ENCODE measurements around the gene MRPL37. TPM values are rescaled to one million over a fixed set of nuclear protein-coding genes. Genes with fewer than 3 reads are reported as not detected.
"Not testable (repeated sequence)": the region's sequence is repeated elsewhere in the genome, so short reads cannot be mapped to it uniquely, and the experiment has no call there.

MRPL37 gene
- 129 and 136 TPM in 2 replicates for total RNA-seq (2014; rRNA removed)
- 127 TPM for polyA plus RNA-seq (2012)

- DNase-seq (ENCODE audit: low read depth), result peak; percentile 93
Observed at GRCh38 chr1:54199765-54200518, at the start of gene MRPL37, which contains the start of gene CYB5RL. MRPL37 (plus strand) TSS chr1:54200167; CDS start chr1:54200244, 77 bp downstream. CYB5RL (minus strand) TSS chr1:54200030; CDS start chr1:54195616, 4,414 bp downstream.

- no peak for DNase-seq (ENCODE audit: low read depth)
Observed at GRCh38 chr1:54151013-54151412, 49.0 kb upstream of the MRPL37 start.

- DNase-seq (ENCODE audit: low read depth), result no peak
Observed at GRCh38 chr1:54152696-54153095, 47.3 kb upstream of the MRPL37 start, which contains the start of gene CDCP2. CDCP2 (minus strand) TSS chr1:54153000; CDS start chr1:54152922, 78 bp downstream.

GRCh38 chr1:54153535-54154439 is 46.2 kb upstream of the MRPL37 start:
- peak; percentile 51 for DNase-seq (ENCODE audit: low read depth)

- no peak for DNase-seq (ENCODE audit: low read depth)
Observed at GRCh38 chr1:54156201-54156600, 43.8 kb upstream of the MRPL37 start.

GRCh38 chr1:54156986-54157385 is 43.0 kb upstream of the MRPL37 start:
- DNase-seq (ENCODE audit: low read depth), result no peak

- DNase-seq (ENCODE audit: low read depth), result no peak
Observed at GRCh38 chr1:54157401-54157800, 42.6 kb upstream of the MRPL37 start.

GRCh38 chr1:54158071-54158470 is 41.9 kb upstream of the MRPL37 start:
- DNase-seq (ENCODE audit: low read depth), result peak; percentile 52

- DNase-seq (ENCODE audit: low read depth), result no peak
Observed at GRCh38 chr1:54159733-54160316, 40.1 kb upstream of the MRPL37 start.

- no peak for DNase-seq (ENCODE audit: low read depth)
Observed at GRCh38 chr1:54160351-54160750, 39.6 kb upstream of the MRPL37 start.

- no peak for DNase-seq (ENCODE audit: low read depth)
Observed at GRCh38 chr1:54161495-54162168, 38.3 kb upstream of the MRPL37 start.

GRCh38 chr1:54163051-54163450 is 36.9 kb upstream of the MRPL37 start:
- DNase-seq (ENCODE audit: low read depth), result no peak

- no peak for DNase-seq (ENCODE audit: low read depth)
Observed at GRCh38 chr1:54163573-54163972, 36.4 kb upstream of the MRPL37 start.

GRCh38 chr1:54165146-54165545 is 34.8 kb upstream of the MRPL37 start:
- no peak for DNase-seq (ENCODE audit: low read depth)

GRCh38 chr1:54166357-54166756 is 33.6 kb upstream of the MRPL37 start:
- not testable (repeated sequence) for DNase-seq (ENCODE audit: low read depth)

GRCh38 chr1:54167422-54168139 is 32.4 kb upstream of the MRPL37 start:
- DNase-seq (ENCODE audit: low read depth), result peak; percentile 61

- no peak for DNase-seq (ENCODE audit: low read depth)
Observed at GRCh38 chr1:54168206-54168965, 31.6 kb upstream of the MRPL37 start.

GRCh38 chr1:54169068-54169467 is 30.9 kb upstream of the MRPL37 start:
- no peak for DNase-seq (ENCODE audit: low read depth)

- no peak for DNase-seq (ENCODE audit: low read depth)
Observed at GRCh38 chr1:54171016-54171415, 29.0 kb upstream of the MRPL37 start.

GRCh38 chr1:54171606-54172005 is 28.4 kb upstream of the MRPL37 start:
- no peak for DNase-seq (ENCODE audit: low read depth)
